BJ (cell line): ENCODE results near the gene MST1. TPM values are rescaled to one million over a fixed set of nuclear protein-coding genes. Genes with fewer than 3 reads are reported as not detected.

Experiments
- CTCF ChIA-PET: fragments of 350-600 bp; formaldehyde crosslinking; extraction: SDS; loops from one replicate; lab custom pipeline; 2021; ENCODE audit warnings: antibody characterized with exemption, inconsistent platforms; lab: Yijun Ruan, JAX
- POLR2A ChIA-PET: fragments of 300-600 bp; sonication (Branson Sonifier 250); formaldehyde crosslinking; extraction: SDS; loops from one replicate; lab custom pipeline; 2021; ENCODE audit warnings: antibody characterized with exemption; lab: Charles Lee
- DNase-seq: peaks from one replicate; pipeline ENCODE4 v3.0.0-alpha.2; 2011; ENCODE audit warnings: low read depth
- H3K27me3 ChIP-seq: 2 replicates; pipeline ENCODE4 v1.6.0; 2011; ENCODE audit warnings: low read length; ENCODE audit not compliant: control insufficient read depth, insufficient read depth
- H3K36me3 ChIP-seq: 2 replicates; pipeline ENCODE4 v1.5.1; 2011; ENCODE audit warnings: low read length; ENCODE audit not compliant: control insufficient read depth, insufficient read depth
- H3K4me3 ChIP-seq: 2 replicates; pipeline ENCODE4 v1.5.1; 2011; ENCODE audit warnings: low read depth, mild to moderate bottlenecking, control low read depth, low read length
- polyA plus RNA-seq: library from polyadenylated mRNA; depleted of rRNA; stranded (reverse); fragments of >200 nt; gene quantifications from 2 replicates; pipeline ENCODE4 v1.2.3, GENCODE V29; 2011
- TF ChIP-seq, protein P1 (sequence below): IDR thresholded peaks from 2 replicates; pipeline ENCODE4 v1.5.1; 2011; ENCODE audit warnings: low read depth, mild to moderate bottlenecking, control low read depth, inconsistent platforms, low read length, moderate library complexity; ENCODE audit not compliant: insufficient read depth

MST1 gene
- polyA plus RNA-seq, 1 experiment, result 10.7 TPM

DNA sequence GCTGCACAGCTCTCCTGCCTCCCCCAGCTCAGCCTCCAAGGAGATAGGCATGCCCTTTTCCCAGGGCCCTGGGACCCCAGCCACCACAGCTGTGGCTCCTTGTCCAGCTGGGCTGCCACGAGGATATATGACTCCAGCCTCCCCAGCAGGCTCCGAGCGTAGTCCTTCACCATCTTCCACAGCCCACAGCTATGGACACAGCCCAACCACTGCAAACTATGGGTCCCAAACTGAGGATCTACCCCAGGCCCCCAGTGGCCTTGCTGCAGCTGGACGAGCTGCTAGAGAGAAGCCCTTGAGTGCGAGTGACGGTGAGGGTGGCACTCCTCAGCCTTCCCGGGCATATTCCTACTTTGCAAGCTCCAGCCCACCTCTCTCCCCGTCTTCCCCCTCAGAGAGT lies 35.7 kb downstream of the MST1 start:
- DNase-seq, result no peak
- CTCF ChIA-PET, result no interaction called here

DNA sequence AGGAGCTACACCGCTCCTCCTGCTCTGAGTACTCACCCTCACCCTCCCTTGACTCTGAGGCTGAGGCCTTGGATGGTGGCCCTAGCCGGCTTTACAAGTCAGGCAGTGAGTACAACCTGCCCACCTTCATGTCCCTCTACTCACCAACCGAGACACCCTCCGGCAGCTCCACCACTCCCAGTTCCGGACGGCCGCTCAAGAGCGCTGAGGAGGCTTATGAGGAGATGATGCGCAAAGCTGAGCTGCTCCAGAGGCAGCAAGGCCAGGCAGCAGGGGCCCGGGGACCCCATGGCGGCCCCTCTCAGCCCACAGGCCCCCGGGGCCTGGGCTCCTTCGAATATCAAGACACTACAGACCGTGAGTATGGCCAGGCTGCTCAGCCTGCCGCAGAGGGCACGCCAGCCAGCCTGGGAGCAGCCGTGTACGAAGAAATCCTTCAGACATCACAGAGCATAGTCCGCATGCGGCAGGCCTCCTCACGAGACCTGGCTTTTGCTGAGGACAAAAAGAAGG lies 36.3 kb downstream of the MST1 start:
- ChIA-PET POLR2A (no interaction called here), CTCF (interaction anchor here (1.3 kb wide), 1 partner anchor 114 kb away, joined by 3 read pairs; no protein-coding TSS in a partner anchor)
- Histone ChIP-seq H3K4me3 (no peak overlapping the region), H3K27me3 (peaks cover 4% of the 10 kb centered on the region; the same call in 1 of the 2 replicates), H3K36me3 (no peaks in the 10 kb centered on the region)
- TF ChIP-seq, protein P1, sequence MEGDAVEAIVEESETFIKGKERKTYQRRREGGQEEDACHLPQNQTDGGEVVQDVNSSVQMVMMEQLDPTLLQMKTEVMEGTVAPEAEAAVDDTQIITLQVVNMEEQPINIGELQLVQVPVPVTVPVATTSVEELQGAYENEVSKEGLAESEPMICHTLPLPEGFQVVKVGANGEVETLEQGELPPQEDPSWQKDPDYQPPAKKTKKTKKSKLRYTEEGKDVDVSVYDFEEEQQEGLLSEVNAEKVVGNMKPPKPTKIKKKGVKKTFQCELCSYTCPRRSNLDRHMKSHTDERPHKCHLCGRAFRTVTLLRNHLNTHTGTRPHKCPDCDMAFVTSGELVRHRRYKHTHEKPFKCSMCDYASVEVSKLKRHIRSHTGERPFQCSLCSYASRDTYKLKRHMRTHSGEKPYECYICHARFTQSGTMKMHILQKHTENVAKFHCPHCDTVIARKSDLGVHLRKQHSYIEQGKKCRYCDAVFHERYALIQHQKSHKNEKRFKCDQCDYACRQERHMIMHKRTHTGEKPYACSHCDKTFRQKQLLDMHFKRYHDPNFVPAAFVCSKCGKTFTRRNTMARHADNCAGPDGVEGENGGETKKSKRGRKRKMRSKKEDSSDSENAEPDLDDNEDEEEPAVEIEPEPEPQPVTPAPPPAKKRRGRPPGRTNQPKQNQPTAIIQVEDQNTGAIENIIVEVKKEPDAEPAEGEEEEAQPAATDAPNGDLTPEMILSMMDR, result no peak
- DNase-seq, result no peak

More for the DNA sequence above, 35.7 kb downstream of the MST1 start:
- Histone ChIP-seq H3K36me3 (no peaks in the 10 kb centered on the region), H3K27me3 (peaks cover 4% of the 10 kb centered on the region; the same call in 1 of the 2 replicates), H3K4me3 (no peak overlapping the region)
- TF ChIP-seq, protein P1, result no peak
- POLR2A ChIA-PET, result no interaction called here

DNA sequence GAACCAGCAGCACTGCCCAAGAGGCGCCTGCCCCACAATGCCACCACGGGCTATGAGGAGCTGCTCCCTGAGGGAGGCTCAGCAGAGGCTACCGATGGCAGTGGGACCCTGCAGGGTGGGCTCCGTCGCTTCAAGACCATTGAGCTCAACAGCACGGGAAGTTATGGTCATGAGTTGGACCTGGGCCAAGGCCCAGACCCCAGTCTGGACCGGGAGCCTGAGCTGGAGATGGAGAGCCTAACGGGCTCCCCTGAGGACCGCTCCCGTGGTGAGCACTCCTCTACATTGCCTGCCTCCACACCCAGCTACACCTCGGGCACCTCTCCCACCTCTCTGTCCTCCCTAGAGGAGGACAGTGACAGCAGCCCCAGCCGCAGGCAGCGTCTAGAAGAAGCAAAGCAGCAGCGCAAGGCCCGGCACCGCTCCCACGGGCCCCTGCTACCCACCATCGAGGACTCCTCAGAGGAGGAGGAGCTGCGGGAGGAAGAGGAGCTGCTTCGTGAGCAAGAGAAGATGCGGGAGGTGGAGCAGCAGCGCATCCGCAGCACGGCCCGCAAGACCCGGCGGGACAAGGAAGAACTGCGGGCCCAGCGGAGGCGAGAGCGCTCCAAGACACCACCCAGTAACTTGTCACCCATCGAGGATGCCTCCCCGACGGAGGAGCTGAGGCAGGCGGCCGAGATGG lies 36.9 kb downstream of the MST1 start:
- CTCF ChIA-PET, result interaction anchor here (1.3 kb wide), 1 partner anchor 113 kb away, joined by 3 read pairs; no protein-coding TSS in a partner anchor
- TF ChIP-seq, protein P1, result no peak

DNA sequence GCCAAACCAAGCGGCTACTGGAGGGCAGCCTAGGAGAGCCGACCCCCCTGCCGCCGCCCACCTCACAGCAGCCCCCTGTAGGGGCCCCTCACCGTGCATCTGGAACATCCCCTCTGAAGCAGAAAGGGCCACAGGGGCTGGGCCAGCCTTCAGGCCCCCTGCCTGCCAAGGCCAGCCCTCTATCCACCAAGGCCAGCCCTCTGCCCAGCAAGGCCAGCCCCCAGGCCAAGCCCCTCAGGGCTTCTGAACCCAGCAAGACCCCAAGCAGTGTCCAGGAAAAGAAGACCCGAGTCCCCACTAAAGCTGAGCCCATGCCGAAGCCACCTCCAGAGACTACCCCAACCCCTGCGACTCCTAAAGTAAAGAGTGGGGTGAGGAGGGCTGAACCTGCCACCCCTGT lies 38.6 kb downstream of the MST1 start:
- POLR2A ChIA-PET, result no interaction called here
- CTCF ChIA-PET, result no interaction called here
- TF ChIP-seq, protein P1, result no peak

More for the DNA sequence above, 36.9 kb downstream of the MST1 start:
- Histone ChIP-seq H3K4me3 (no peak overlapping the region), H3K36me3 (no peaks in the 10 kb centered on the region), H3K27me3 (peaks cover 4% of the 10 kb centered on the region; the same call in 1 of the 2 replicates)
- DNase-seq, result no peak
- POLR2A ChIA-PET, result no interaction called here

DNA sequence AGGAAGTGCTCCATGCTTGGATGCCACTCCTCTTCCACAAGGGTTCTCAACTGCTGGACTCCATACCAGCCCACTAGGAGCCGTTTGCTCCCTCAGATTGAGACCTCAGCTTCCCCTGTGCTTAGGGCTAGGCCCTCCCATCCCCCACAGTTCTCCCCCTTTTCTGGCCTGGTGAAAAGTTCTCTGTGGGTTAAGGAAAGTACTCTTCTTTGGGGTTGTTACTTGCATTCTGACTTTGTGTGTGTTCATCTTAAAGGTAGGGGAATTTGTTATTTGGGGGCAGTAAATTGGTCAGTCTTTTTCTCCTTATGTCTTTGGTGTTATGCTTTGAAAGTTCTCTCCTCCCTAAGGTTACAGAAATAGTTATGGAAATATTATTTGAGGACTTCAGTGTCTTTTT lies 39.1 kb downstream of the MST1 start:
- CTCF ChIA-PET, result no interaction called here
- no peak for DNase-seq
- Histone ChIP-seq H3K27me3 (no peaks in the 10 kb centered on the region), H3K4me3 (no peak overlapping the region), H3K36me3 (no peaks in the 10 kb centered on the region)
- POLR2A ChIA-PET, result no interaction called here
- TF ChIP-seq, protein P1, result no peak

More for the DNA sequence above, 38.6 kb downstream of the MST1 start:
- Histone ChIP-seq H3K27me3 (no peaks in the 10 kb centered on the region), H3K4me3 (no peak overlapping the region), H3K36me3 (no peaks in the 10 kb centered on the region)
- DNase-seq, result no peak
